Thyroid gland (tissue), 4 donors: ENCODE data around the gene PIGZ. TPM values are rescaled to one million over a fixed set of nuclear protein-coding genes. Genes with fewer than 3 reads are reported as not detected.

ENCODE experiments used
- DNase-seq, 2 donors: peaks; one replicate each; pipeline ENCODE4 v3.0.0-alpha.2; 2019
- H3K27ac ChIP-seq, 3 donors: fragments of 200-600 bp; sonication (generic); 1 replicate in 2 of 3; 2 replicates in 1 of 3; pipeline ENCODE4 v1.5.1; 2016 to 2019; ENCODE audit warnings: mild to moderate bottlenecking in 1 of 3, moderate library complexity in 1 of 3
- H3K27me3 ChIP-seq: fragments of 200-600 bp; sonication (generic); one replicate; pipeline ENCODE4 v1.5.1; 2019
- H3K36me3 ChIP-seq, 2 donors: fragments of 200-600 bp; sonication (generic); one replicate each; pipeline ENCODE4 v1.5.1; 2016 to 2019
- H3K4me1 ChIP-seq, 2 donors: fragments of 200-600 bp; sonication (generic); one replicate each; pipeline ENCODE4 v1.5.1; 2017 to 2019
- H3K4me3 ChIP-seq, 3 donors: fragments of 200-600 bp; sonication (generic); replicated peaks in 1 of 3; 1 replicate in 2 of 3; 2 replicates in 1 of 3; pipeline ENCODE4 v1.5.1; 2016; ENCODE audit warnings: mild to moderate bottlenecking in 1 of 3
- H3K9me3 ChIP-seq: fragments of 200-600 bp; sonication (generic); one replicate; pipeline ENCODE4 v1.5.1; 2017
- POLR2A ChIP-seq, 2 donors: fragments of 450-650 bp; IDR thresholded peaks; one replicate each; pipeline ENCODE4 v1.6.1; 2017; ENCODE audit warnings: antibody characterized with exemption in 2 of 2, mild to moderate bottlenecking in 2 of 2, moderate library complexity in 1 of 2
- WGBS, 2 donors: methylation state at CpG; one replicate each; pipeline ENCODE4 v1.1.5; 2017; 5-methylcytosine and 5-hydroxymethylcytosine counted together
- intact Hi-C: fragments of 100-400 bp; cut with DNase I; formaldehyde crosslinking; loops from one replicate; pipeline ENCODE4 v1.15.1; 2023
- total RNA-seq, 4 donors: library from RNA; depleted of rRNA; stranded (reverse); fragments of >200 nt; gene quantifications; one replicate each; pipeline ENCODE4 v1.2.3, GENCODE V29; 2016
- TF ChIP-seq, protein P1 (sequence below), 6 experiments: fragments of 200-600 bp in 3 of 6; fragments of 450-650 bp in 3 of 6; sonication (generic) in 3 of 6; IDR thresholded peaks; one replicate each; pipeline ENCODE4 v1.5.1; 2016 to 2019; ENCODE audit warnings: antibody characterized with exemption in 6 of 6, mild to moderate bottlenecking in 2 of 6, inconsistent platforms in 1 of 6, moderate library complexity in 1 of 6

PIGZ gene, protein sequence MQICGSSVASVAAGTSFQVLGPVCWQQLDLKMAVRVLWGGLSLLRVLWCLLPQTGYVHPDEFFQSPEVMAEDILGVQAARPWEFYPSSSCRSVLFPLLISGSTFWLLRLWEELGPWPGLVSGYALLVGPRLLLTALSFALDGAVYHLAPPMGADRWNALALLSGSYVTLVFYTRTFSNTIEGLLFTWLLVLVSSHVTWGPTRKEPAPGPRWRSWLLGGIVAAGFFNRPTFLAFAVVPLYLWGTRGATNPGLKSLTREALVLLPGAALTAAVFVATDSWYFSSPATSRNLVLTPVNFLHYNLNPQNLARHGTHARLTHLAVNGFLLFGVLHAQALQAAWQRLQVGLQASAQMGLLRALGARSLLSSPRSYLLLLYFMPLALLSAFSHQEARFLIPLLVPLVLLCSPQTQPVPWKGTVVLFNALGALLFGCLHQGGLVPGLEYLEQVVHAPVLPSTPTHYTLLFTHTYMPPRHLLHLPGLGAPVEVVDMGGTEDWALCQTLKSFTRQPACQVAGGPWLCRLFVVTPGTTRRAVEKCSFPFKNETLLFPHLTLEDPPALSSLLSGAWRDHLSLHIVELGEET
- total RNA-seq, result 1 to 10 TPM in 3 of 4 donors, under 1 TPM in 1; 0.46 to 9.5 (median 6.3) TPM

- 2 to 12% methylated on average over 5 to 25 of the region's 98 CpGs for WGBS, 2 donors
- intact Hi-C loops, result loop anchor here (10.0 kb wide), 1 partner anchor 124 kb away; no protein-coding TSS in a partner anchor
These were observed at the start of gene PIGZ for GRCh38 chr3:196968233-196969133. Gene PIGZ, minus strand, starts transcription at chr3:196968833. Its CDS starts 16,802 bp downstream, at chr3:196952031.

GRCh38 chr3:197017003-197017402, 48.4 kb upstream of the PIGZ start:
- 95 to 98% methylated on average over 14 to 16 of the region's 18 CpGs for WGBS, 2 donors
- no peaks in the 10 kb centered on the region for H3K27me3 ChIP-seq
- no peaks in the 10 kb centered on the region for H3K4me1 ChIP-seq
- H3K27ac ChIP-seq, result no peak overlapping the region
- DNase-seq, result no peak
- no peaks in the 10 kb centered on the region for H3K36me3 ChIP-seq
- no peaks in the 10 kb centered on the region for H3K9me3 ChIP-seq
- TF ChIP-seq, protein P1, sequence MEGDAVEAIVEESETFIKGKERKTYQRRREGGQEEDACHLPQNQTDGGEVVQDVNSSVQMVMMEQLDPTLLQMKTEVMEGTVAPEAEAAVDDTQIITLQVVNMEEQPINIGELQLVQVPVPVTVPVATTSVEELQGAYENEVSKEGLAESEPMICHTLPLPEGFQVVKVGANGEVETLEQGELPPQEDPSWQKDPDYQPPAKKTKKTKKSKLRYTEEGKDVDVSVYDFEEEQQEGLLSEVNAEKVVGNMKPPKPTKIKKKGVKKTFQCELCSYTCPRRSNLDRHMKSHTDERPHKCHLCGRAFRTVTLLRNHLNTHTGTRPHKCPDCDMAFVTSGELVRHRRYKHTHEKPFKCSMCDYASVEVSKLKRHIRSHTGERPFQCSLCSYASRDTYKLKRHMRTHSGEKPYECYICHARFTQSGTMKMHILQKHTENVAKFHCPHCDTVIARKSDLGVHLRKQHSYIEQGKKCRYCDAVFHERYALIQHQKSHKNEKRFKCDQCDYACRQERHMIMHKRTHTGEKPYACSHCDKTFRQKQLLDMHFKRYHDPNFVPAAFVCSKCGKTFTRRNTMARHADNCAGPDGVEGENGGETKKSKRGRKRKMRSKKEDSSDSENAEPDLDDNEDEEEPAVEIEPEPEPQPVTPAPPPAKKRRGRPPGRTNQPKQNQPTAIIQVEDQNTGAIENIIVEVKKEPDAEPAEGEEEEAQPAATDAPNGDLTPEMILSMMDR (IDR thresholded peaks at IDR 0.05), result no peak
- TF ChIP-seq POLR2A (IDR thresholded peaks at IDR 0.05), result no peak
- H3K4me3 ChIP-seq, result no peak overlapping the region
- intact Hi-C loops, result no loop called here

More at GRCh38 chr3:196968233-196969133, at the start of gene PIGZ:
- Histone ChIP-seq H3K9me3 (no peaks in the 10 kb centered on the region), H3K27me3 (no peaks in the 10 kb centered on the region), H3K4me1 (peaks cover 6 to 10% of the 10 kb centered on the region in 2 donors), H3K4me3 (peak within 1 kb of the TSS; percentile 39 to 69 (median 58)), H3K27ac (peak within 1 kb of the TSS in 2 of 3 donors; percentile 62 to 73), H3K36me3 (no peaks in the 10 kb centered on the region)
- DNase-seq, result peak; percentile 16 to 18
- TF ChIP-seq, protein P1 (IDR thresholded peaks at IDR 0.05), result no peak
- TF ChIP-seq POLR2A (IDR thresholded peaks at IDR 0.05), result peak in 1 of 2 donors; percentile 27

GRCh38 chr3:197015790-197016736, 47.4 kb upstream of the PIGZ start:
- TF ChIP-seq POLR2A (IDR thresholded peaks at IDR 0.05), result no peak
- TF ChIP-seq, protein P1 (IDR thresholded peaks at IDR 0.05), result no peak

DNA sequence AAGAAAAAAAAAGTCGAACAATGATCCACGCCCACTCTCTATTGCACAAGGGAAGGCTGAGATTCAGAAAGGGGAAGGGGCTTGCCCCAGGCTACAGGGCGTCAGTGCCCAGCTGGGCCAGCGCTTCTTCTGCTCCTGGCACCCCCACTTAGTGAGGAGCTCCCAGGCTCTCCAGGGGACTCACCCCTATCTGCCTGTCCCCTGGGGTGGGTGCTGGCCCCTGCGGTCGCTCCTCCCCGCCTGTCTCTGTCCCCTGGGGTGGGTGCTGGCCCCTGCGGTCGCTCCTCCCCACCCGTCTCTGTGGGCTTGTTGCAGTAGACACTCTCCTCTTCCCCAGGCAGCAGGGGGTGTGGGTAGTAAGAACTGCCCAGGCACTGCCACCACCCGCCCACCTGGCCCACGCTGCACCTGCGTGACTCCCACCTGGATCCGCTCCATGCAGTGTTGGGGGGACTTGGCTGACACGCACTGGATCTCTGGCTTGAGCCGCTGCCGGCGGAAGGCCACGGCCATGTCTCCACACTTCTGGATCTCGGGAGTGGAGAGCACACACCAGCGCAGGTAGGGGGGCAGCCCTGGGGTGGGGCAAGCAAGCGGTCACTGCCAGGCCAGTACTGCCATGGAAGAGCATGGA, 46.4 kb upstream of the PIGZ start:
- DNase-seq, result no peak
- H3K9me3 ChIP-seq, result no peaks in the 10 kb centered on the region
- no peaks in the 10 kb centered on the region for H3K36me3 ChIP-seq
- H3K4me3 ChIP-seq, result no peak overlapping the region
- WGBS, 2 donors, result 92 to 94% methylated on average over 13 to 17 of the region's 22 CpGs
- no peaks in the 10 kb centered on the region for H3K27me3 ChIP-seq
- H3K27ac ChIP-seq, result no peak overlapping the region
- no peak for TF ChIP-seq POLR2A (IDR thresholded peaks at IDR 0.05)
- TF ChIP-seq, protein P1 (IDR thresholded peaks at IDR 0.05), result no peak
- no peaks in the 10 kb centered on the region for H3K4me1 ChIP-seq
- intact Hi-C loops, result no loop called here

More at GRCh38 chr3:197015790-197016736, 47.4 kb upstream of the PIGZ start:
- Histone ChIP-seq H3K27me3 (no peaks in the 10 kb centered on the region), H3K9me3 (no peaks in the 10 kb centered on the region), H3K27ac (no peak overlapping the region), H3K4me3 (no peak overlapping the region), H3K36me3 (no peaks in the 10 kb centered on the region), H3K4me1 (no peaks in the 10 kb centered on the region)
- DNase-seq, result no peak
- intact Hi-C loops, result no loop called here
- WGBS, 2 donors, result 94 to 95% methylated on average over 26 to 28 of the region's 28 CpGs
